ENCODE data around the gene PRKD1.

The PRKD1 gene

DNA sequence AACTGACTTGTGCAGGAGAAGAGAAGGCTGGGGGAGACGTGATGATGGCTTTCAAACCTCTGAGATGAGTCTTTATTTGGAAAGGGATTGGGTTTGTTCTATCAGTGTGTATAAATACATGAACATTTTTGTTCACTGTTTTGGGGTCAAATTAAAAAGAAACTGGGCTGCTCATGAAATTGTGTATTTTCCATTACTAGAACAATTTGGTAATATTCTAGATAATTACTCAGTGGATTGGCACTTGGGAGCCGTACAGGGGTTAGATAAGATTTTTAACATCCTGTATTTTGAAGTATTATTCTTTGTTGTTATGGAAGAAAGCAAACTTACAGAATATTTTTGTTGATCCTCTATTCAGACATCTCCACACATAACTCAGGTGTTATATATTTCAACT lies 340.6 kb downstream of the PRKD1 start:
- DNase-seq, result no peak

DNA sequence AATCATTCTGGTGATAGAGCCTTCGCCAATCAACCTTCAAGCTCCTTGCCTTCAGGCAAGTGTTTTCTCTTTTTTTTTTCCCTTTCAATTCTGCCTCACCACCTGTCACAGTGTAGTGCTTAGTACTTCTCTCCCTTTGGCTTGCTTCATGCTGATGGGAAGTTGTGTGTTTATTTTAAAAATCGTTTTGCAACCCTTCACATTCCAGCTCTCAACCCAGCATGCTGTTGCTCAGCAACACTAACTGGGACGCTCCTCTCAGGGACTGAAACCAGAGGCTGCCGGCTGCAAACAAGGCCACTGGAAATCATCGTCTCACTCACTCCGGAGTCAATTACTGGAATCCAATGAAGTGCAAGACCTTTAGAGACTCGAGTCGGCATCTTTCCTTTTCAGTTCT lies 342.7 kb downstream of the PRKD1 start:
- DNase-seq, result no peak

DNA sequence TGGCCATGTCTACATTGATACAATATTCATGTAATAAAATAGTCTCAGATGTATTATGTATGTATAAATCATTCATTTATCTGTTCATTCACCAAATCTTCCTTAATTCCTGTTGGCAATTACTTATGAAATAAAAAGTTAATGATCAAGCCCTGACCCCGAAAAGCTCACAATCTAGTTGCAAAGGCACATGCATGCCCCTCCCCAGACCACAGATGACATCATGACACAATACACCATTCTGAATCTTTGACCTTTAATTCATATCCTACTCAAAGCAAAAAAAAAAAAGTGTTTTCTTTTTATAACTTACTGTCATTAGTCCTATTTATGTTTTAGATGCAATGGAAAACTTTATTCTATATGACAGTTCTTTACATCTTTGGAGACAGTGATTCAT lies 346.9 kb downstream of the PRKD1 start:
- DNase-seq, result no peak

DNA sequence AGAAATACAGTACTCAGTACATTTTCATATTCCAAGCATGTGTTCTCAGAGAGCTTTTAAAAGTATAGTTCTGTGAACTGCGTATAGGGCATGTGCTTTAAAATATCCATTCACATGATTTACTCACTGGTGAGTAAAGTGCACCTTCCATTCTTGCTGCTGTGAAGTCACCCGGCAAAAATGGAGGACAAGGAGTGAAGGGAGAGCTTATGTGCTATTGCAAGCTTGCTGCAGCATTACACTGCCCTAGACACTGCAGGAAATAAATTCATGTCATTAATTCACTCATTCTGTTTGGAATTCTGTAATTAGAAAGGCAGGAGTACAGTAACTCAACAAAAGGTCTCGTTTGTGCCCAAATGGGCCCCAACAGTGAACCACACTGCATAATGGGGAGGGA lies 347.8 kb downstream of the PRKD1 start:
- DNase-seq, result no peak

DNA sequence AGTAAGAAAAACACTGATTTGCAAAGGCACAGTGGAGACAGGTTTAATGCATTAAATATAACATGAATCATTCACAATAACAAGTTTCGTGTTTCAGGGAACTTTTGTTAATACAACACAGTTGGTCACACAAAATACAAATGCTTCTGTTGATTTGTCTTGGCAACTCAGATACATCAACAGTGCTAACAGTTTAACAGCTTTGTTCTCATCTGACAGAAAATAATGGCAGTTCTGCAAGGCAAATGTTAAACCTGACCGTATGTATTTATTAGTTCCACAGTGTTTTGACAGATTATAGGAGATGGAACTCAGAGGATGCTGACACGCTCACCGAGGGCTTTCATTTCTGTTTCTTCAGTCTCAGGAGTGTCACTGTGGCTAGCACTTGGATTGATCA lies 350.7 kb downstream of the PRKD1 start:
- no peak for DNase-seq

DNA sequence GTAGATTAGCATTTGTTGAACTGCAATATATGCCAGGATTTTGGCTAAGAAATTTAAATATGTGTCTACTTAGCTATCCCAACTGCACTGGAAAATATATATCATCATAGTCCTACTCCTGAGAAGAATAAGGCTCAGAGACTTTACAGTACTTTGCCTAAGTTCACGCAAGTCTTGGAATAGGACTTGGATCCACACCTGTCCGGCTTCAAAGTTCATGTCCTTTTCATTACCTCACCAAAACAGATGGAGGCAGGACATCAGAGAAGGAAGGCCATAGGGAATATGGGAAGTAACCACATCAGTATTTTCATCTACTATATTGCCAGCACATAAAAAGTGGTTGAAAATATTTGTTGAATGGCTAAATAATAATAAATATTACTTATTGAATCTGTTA lies 358.5 kb downstream of the PRKD1 start:
- no peak for DNase-seq

DNA sequence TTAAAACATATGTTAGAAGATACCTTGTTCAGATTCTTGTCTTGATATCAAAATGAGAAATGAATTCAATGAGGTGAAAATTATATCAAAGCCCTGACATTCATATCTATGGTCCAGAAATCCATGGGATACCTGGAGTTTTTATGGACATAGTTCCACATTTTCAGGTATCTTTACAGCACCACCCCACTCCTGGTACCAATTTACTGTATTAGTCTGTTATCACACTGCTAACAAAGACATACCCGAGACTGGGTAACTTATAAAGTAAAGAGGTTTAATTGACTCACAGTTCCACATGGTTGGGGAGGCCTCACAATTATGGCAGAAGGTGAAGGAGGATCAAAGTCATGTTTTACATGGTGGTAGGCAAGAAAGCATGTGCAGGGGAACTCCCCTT lies 361.5 kb downstream of the PRKD1 start:
- no peak for DNase-seq

DNA sequence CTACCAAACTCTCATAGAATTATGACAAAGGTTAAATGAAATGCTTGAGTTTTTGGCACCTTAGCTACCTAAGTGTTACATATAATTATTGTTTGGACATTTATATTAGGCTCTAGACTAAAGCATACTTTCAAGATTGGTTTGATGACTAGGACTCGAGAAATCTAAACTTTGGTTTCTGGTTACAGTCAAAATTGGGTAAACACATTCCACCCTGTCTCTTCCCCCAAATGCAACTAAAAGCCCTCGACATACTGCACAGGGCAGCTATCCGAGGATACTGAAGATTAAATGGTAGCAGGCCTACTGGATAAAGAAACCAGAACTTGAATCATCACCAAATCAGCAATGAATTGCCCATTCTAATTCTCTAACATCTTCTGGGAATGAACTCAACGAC lies 369.1 kb downstream of the PRKD1 start:
- DNase-seq, result no peak

DNA sequence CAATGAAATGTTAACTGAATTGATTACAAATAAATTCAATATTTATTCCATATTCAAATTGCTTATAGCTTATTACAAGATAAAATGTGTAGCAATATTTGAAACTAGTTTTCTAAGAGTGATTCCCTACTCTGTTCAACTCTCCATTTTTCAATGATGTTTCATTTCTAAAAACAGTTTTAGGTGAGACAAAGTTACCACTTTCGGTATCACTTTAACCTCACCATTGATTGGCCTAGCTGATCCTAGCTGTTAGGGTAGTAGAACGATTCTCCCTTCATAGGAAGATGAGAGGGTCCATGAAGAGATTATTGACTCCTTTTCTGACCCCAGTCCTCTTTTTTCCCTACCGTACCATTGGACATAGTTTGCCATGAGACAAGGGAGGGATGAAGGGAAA lies 373.3 kb downstream of the PRKD1 start:
- no peak for DNase-seq

DNA sequence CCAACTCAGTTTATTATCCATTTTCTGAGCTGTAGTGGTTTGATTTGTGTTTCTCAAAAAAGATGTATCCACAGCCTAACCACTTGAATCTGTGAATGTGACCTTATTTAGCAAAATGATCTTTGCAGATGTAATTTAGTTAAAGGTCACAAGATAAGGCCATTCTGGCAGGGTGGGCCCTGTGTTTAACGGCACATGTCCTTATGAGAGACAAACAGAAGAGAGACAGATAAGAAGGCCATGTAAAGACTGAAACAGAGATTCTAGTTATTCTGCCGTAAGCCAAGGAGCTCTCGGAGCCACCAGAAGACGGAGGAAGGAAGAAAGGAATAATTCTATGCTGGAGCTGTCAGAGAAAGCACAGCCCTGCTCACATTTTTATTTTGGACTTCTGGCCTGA lies 374.2 kb downstream of the PRKD1 start:
- DNase-seq, result no peak

DNA sequence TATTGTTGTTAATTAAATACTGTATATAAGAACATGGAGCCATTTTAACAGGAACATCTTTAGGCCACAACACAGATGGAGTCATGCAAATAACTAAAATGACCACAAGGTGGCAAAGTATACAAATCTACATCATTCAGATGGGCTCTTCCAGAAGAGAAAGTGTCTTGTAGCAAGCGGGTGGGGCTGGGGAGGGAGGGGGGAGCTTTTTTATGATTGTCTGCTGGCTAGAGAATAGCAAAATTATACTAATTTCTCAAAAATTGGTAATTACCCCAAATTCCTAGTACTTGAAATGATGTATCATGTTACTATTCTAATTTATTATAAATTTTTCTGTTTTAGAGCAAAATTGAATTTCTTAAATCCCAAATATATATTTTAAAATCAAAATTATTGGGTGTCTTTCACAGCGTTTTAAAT lies 378.7 kb downstream of the PRKD1 start:
- no peak for DNase-seq

DNA sequence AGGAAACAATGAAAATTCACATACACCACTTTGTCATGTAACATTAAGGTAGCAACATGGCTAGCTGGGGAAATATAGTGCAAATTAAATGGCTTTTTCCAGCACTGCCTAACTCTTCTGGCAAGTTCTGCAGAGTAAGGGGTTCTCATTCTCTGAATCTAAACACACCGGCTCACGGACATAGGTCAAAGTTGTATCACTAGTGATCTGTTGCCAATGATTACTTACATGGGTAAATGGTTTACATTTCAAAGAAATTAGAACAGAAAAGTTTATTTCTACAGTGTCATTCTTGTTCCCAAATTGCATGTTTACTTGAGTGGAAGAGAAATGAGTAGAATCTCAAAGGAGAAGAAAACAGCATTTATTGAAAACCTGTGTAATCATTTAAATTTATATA lies 381.9 kb downstream of the PRKD1 start:
- DNase-seq, result no peak

DNA sequence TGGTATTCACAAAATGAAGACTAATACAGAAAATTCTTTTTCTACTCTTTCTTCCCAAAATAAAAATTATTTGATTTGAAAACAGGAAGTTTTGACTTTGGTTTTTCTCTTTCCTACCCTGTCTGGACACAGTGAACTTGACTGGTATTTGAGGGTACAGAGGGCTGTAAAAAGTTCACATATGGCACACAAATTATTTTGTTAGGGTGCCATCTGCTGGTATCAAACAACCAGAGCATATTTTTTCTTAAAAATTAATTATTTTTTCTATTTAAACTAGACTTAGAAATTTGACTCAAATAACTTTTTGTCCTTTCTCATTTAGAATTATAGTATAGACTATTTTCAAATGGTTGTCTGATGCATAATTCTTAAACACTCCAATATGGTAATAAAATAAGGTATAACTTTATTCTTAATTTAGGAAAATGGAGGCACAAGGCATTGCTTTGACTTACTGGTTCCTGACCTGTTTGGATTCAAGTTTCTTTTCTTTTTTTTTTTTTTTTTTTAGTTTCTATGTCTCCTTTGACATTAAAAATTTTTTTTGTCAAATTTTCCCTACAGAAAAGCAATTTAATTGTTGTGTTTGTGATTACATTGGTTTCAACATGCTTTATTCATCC lies 390.6 kb downstream of the PRKD1 start:
- no peak for DNase-seq

DNA sequence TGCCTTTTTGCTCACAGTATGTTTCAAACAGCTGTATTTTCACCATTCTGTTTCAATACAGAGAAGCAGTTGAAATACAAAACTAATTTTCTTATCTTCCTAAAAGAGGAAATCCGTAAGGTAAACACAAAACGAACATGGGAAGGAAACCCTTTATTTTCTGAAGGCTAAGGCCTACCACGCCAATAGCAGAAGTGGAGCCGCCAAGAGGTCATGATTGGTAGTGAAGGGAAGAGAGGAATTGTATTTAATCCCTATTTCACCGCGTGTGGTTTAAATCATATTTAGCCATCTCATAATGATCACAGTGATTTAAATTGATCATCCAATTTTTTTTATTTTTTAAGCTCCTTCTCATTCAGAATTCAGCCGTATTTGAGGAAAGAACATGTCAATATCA lies 398.2 kb downstream of the PRKD1 start:
- DNase-seq, result no peak

DNA sequence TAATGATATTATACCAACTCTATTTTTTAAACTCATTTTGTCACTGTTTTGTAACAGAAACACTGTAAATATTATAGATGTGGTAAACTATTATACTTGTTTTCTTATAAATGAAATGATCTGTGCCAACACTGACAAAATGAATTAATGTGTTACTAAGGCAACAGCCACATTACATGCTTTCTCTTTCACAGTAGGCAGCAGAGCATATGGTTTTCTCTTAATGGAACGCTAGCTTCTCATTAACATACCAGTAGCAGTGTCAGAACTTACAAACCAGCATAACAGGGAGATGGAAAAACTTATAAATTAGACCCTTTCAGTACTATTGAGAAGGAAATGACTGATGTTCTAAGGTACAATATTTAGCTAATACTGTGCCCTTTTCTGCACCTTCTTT lies 398.8 kb downstream of the PRKD1 start:
- DNase-seq, result no peak

DNA sequence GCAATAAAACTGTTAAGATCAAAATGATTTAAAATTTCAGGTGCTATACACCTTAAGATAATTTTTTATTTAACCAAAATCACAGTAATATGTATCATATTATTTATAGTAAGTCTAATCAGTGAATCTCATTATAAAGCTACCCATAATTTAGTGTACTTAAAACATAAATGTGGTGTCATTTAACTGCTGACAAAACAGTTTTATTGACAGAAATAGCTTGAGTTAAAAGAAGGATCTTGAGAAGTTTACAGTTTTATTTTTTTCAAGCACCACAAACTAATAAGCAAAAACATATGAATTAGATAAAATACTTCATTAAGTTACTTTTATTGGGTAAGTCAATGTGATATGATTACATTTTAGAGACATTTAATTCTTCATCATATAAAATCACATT lies 400.4 kb downstream of the PRKD1 start:
- no peak for DNase-seq
